Activated T-helper 9 cell treated with anti-CD3 and anti-CD28 coated beads, Interleukin-2, amount 50 U/mL, for 16 hours (primary cell): ENCODE data around the gene RBM33.
A peak's percentile ranks its signal among the peaks of the same experiment; 100 is the strongest.
"Not testable (repeated sequence)": the region's sequence is repeated elsewhere in the genome, so short reads cannot be mapped to it uniquely, and the experiment has no call there.

Experiments used
- DNase-seq: peaks from one replicate; pipeline ENCODE4 v3.0.0-alpha.2; 2020; ENCODE audit warnings: low read depth

Gene RBM33

GRCh38 chr7:155809947-155810769 lies 165.7 kb downstream of the RBM33 start:
- no peak for DNase-seq

- no peak for DNase-seq
Measured at GRCh38 chr7:155810770-155811559, 166.5 kb downstream of the RBM33 start.

GRCh38 chr7:155811560-155811894 lies 167.1 kb downstream of the RBM33 start:
- no peak for DNase-seq

GRCh38 chr7:155811895-155812761 lies 167.7 kb downstream of the RBM33 start, which contains the start of gene SHH:
Gene SHH (minus strand): TSS chr7:155812463. CDS start chr7:155812122, 341 bp downstream.
- DNase-seq = no peak

DNA sequence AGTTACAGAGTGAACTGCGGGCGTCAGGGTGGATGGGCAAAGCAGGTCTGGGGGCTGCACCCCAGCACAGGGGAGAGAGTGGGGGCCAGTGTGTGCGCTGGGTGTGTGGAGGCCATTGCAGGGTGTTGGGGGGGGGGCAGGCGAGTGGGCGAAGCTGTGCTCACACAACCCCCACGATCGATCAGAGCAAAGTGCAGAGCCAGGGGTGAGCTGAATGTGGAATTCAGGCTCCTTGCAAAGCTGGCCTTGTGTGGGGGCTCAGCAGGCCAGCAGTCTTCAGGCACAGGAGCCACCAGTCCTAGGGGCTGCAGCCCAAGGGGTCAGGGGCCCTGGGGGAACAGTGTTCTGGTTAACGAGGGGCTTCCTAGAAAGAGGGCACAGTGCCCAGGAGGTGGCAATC lies 168.7 kb downstream of the RBM33 start:
- no peak for DNase-seq

GRCh38 chr7:155813546-155814315 lies 169.3 kb downstream of the RBM33 start:
- no peak for DNase-seq

- DNase-seq = no peak
Measured at GRCh38 chr7:155814316-155815276, 170.1 kb downstream of the RBM33 start.

GRCh38 chr7:155815332-155816191 lies 171.1 kb downstream of the RBM33 start:
- DNase-seq = peak; percentile 21

DNA sequence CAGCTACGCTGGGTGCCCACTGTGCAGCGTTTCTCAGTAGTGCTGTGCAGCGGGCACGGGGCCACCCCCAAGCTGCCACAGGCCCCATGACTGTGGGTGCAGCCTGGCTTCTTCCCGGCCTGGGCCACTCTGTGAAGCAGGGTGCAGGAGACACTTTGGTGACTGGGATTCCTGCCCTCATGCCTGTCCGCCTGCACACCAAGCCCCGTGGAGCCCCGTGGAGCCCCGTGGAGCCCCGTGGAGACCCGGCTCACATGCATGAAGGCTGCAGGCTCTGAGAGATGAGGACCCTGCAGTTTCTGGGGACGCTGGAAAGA lies 171.7 kb downstream of the RBM33 start:
- DNase-seq = no peak

DNA sequence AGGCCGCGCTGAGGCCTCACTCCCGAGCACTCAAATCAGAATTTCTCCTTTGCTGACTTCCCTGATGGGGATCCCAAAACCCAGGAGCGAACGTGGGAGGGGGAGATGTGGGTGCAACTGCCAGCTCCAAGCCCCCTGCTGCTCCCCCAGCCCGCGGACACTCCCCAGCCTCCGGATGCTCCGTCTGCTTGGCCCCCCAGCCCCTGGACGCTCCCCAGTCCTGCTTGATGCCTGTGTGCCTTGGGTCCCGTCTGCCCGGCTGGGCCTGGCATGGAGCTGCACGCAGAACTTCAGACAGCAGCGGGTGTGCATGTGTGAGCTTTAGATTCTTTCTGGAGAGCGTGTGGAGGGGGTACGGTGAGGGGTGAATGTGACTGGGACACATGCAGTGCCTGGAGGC lies 172.5 kb downstream of the RBM33 start:
- no peak for DNase-seq

DNA sequence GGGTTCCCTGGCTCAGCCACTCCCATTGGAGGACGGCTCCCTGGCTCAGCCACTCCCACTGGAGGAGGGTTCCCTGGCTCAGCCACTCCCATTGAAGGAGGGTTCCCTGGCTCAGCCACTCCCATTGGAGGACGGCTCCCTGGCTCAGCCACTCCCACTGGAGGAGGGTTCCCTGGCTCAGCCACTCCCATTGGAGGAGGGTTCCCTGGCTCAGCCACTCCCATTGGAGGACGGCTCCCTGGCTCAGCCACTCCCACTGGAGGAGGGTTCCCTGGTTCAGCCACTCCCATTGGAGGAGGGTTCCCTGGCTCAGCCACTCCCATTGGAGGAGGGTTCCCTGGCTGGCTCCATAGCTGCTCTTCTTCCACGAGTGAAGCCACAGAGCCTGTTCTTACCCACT lies 173.1 kb downstream of the RBM33 start:
- DNase-seq = not testable (repeated sequence)

- DNase-seq = no peak
Measured at GRCh38 chr7:155818154-155818819, 173.8 kb downstream of the RBM33 start.

DNA sequence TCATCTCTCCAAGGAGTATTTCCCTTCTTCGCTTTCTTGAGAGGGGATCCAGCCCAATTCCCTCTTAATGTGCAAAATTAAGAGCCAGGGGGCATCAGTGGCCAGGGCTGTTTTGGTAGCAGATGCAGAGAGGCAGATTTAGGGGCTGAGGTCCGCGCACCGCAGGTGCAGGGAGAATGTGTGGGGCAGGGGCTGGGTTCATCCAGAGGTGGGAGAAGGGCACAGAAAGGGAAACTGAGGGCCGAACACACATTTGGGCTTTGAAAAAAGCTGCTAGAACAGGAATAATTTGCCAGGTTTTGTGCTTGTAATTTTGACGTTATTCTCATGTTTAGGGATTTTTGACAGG lies 174.3 kb downstream of the RBM33 start:
- DNase-seq = no peak

- no peak for DNase-seq
Measured at GRCh38 chr7:155819186-155819585, 174.7 kb downstream of the RBM33 start.

GRCh38 chr7:155820246-155820645 lies 175.8 kb downstream of the RBM33 start:
- DNase-seq = no peak

DNA sequence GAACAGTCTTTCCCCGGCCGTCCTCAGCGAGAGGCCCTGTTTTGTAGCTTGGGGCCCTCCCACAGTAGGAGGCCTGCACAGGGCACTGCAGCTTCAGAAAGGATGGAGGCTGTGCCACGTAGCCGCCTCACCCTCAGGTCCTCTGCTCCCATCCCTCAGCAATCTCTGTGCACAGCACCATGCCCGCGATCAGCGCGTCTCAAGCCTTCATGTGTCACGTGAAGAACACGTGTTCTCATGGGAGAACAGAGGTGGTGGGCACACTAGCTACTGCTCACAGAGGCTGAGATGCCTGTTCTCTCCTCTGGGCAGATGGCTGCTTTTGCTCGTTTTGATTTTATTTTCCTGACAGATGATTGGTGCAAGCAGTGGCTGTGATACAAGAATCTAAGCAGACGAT lies 176.3 kb downstream of the RBM33 start:
- DNase-seq = no peak

- no peak for DNase-seq
Measured at GRCh38 chr7:155821851-155822250, 177.4 kb downstream of the RBM33 start.

DNA sequence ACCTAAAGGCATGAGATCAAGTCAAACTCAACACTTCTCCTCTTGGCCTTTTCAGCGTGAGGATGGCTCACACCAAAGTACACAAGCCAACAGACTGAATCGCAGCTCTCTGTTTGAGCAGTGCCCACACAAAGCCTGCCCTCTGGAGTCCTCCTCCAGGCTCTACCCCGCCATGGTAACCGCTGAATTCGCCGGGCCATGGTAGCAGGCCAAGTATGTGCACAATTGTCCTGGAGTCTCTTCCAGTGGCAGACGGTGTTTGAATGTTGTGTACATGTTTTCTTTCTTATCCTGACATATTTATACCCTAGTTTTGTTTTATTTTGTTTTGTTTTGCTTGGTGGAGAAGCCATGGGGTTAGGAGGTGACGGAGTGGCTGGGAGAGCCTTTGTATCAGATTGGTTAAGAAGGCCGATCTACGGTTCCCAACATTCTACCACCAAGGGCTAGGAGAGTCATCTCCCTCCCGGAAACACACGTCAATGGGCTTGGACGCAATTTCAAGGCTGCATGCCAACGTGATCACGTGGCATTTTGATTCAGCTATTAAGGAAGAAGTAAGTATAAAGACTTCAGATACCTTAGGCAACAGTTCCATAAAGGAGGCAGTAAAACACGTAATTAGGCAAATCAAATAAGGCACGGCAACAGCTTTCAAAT lies 179.9 kb downstream of the RBM33 start:
- no peak for DNase-seq

DNA sequence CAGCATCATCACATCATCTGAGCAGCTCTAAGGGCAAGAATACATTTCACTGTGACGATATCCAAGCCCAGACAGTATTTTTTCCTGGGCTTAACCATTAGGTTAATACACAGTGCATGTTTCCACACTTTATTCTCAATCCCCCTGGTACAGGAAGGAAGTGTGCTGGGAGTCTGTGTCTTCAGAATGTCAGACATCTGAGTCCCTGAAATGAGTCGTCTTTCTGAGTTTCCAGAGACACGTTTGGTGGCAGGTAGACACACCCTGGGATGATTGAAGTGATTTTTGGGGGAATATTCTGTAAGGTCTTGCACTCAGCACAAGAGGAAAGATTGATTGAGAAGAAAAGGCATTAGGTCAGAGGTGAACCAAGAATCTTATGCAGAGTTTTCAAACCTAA lies 180.9 kb downstream of the RBM33 start:
- no peak for DNase-seq
